ENCODE results near the gene TMCO4. TPM values are rescaled to one million over a fixed set of nuclear protein-coding genes. Genes with fewer than 3 reads are reported as not detected.

Gene TMCO4
- total and polyA plus RNA-seq, 5 donors from 2014 or later, result 10.9 to 18.7 (median 14.1) TPM

- Histone ChIP-seq H3K9me3 (ENCODE audit: control insufficient read depth in 2 of 2, low read length in 2 of 2) (peaks cover 4 to 7% of the 10 kb centered on the region in 2 experiments), H3K36me3 (ENCODE audit: control insufficient read depth, insufficient read depth, low read length) (peaks cover 3% of the 10 kb centered on the region), H3K27me3 (ENCODE audit: control insufficient read depth, insufficient read depth, low read length) (no peaks in the 10 kb centered on the region), H3K4me1 (ENCODE audit: control insufficient read depth, insufficient read depth, low read length, poor library complexity, severe bottlenecking) (peaks cover 27% of the 10 kb centered on the region), H3K27ac (ENCODE audit: insufficient read depth, low read length, poor library complexity, severe bottlenecking) (peak overlapping the region; percentile 67), H3K4me3 (ENCODE audit: low read depth, low read length) (peak overlapping the region; percentile 44)
- peak overlapping the region; percentile 4 to 74 (median 32) for H3K4me3 Mint-ChIP-seq
- no peaks in the 10 kb centered on the region for H3K27me3 Mint-ChIP-seq
- peaks cover 0 to 10% (median 0%) of the 10 kb centered on the region in 7 donors for H3K9me3 Mint-ChIP-seq
- peak overlapping the region; percentile 83 to 95 (median 93) for H3K27ac Mint-ChIP-seq
- DNase-seq (peak in 2 of 3 donors; percentile 58 to 82), ATAC-seq (ENCODE audit: low read depth in 2 of 2) (peak; percentile 72 to 73)
- H3K36me3 Mint-ChIP-seq, result peaks cover 33% of the 10 kb centered on the region
- H3K4me1 Mint-ChIP-seq, result peaks cover 0 to 28% (median 22%) of the 10 kb centered on the region in 4 donors
Measured at GRCh38 chr1:19688041-19688842, 111.5 kb downstream of the TMCO4 start.

GRCh38 chr1:19687414-19687813 is 112.3 kb downstream of the TMCO4 start:
- H3K27ac ChIP-seq (ENCODE audit: insufficient read depth, low read length, poor library complexity, severe bottlenecking), result peak overlapping the region; percentile 67

GRCh38 chr1:19685994-19686393 is 113.7 kb downstream of the TMCO4 start:
- H3K27me3 Mint-ChIP-seq, result no peaks in the 10 kb centered on the region
- H3K36me3 Mint-ChIP-seq, result peaks cover 25% of the 10 kb centered on the region
- no peak for DNase-seq
- ATAC-seq (ENCODE audit: low read depth in 2 of 2), result no peak
- H3K4me3 ChIP-seq (ENCODE audit: low read depth, low read length), result no peak overlapping the region
- no peak overlapping the region for H3K27ac ChIP-seq (ENCODE audit: insufficient read depth, low read length, poor library complexity, severe bottlenecking)
- peaks cover 0 to 28% (median 20%) of the 10 kb centered on the region in 4 donors for H3K4me1 Mint-ChIP-seq
- peaks cover 4 to 7% of the 10 kb centered on the region in 2 experiments for H3K9me3 ChIP-seq (ENCODE audit: control insufficient read depth in 2 of 2, low read length in 2 of 2)
- no peak overlapping the region for H3K27ac Mint-ChIP-seq
- peaks cover 27% of the 10 kb centered on the region for H3K4me1 ChIP-seq (ENCODE audit: control insufficient read depth, insufficient read depth, low read length, poor library complexity, severe bottlenecking)
- H3K9me3 Mint-ChIP-seq, result peaks cover 0 to 8% (median 0%) of the 10 kb centered on the region in 7 donors
- H3K4me3 Mint-ChIP-seq, result no peak overlapping the region
- peaks cover 3% of the 10 kb centered on the region for H3K36me3 ChIP-seq (ENCODE audit: control insufficient read depth, insufficient read depth, low read length)
- H3K27me3 ChIP-seq (ENCODE audit: control insufficient read depth, insufficient read depth, low read length), result no peaks in the 10 kb centered on the region

More at GRCh38 chr1:19687414-19687813, 112.3 kb downstream of the TMCO4 start:
- Mint-ChIP-seq H3K36me3 (peaks cover 33% of the 10 kb centered on the region), H3K4me3 (peak overlapping the region in 3 of 4 donors; percentile 33 to 54 (median 41)), H3K27me3 (no peaks in the 10 kb centered on the region), H3K27ac (peak overlapping the region; percentile 62 to 95 (median 92)), H3K4me1 (peaks cover 0 to 28% (median 22%) of the 10 kb centered on the region in 4 donors), H3K9me3 (peaks cover 0 to 10% (median 0%) of the 10 kb centered on the region in 7 donors)
- Histone ChIP-seq H3K27me3 (ENCODE audit: control insufficient read depth, insufficient read depth, low read length) (no peaks in the 10 kb centered on the region), H3K9me3 (ENCODE audit: control insufficient read depth in 2 of 2, low read length in 2 of 2) (peaks cover 4 to 7% of the 10 kb centered on the region in 2 experiments), H3K4me3 (ENCODE audit: low read depth, low read length) (peak overlapping the region; percentile 44), H3K36me3 (ENCODE audit: control insufficient read depth, insufficient read depth, low read length) (peaks cover 3% of the 10 kb centered on the region), H3K4me1 (ENCODE audit: control insufficient read depth, insufficient read depth, low read length, poor library complexity, severe bottlenecking) (peaks cover 27% of the 10 kb centered on the region)
- ATAC-seq (ENCODE audit: low read depth in 2 of 2) (no peak), DNase-seq (no peak)

GRCh38 chr1:19684677-19685076 is 115.0 kb downstream of the TMCO4 start:
- Mint-ChIP-seq H3K4me1 (peaks cover 0 to 25% (median 19%) of the 10 kb centered on the region in 4 donors), H3K36me3 (peaks cover 24% of the 10 kb centered on the region), H3K27me3 (no peaks in the 10 kb centered on the region), H3K9me3 (peaks cover 0 to 4% (median 0%) of the 10 kb centered on the region in 7 donors), H3K27ac (no peak overlapping the region), H3K4me3 (no peak overlapping the region)
- no peak overlapping the region for H3K4me3 ChIP-seq (ENCODE audit: low read depth, low read length)
- ATAC-seq (ENCODE audit: low read depth in 2 of 2), result no peak
- H3K27ac ChIP-seq (ENCODE audit: insufficient read depth, low read length, poor library complexity, severe bottlenecking), result no peak overlapping the region
- peaks cover 0 to 2% of the 10 kb centered on the region in 2 experiments for H3K9me3 ChIP-seq (ENCODE audit: control insufficient read depth in 2 of 2, low read length in 2 of 2)
- peaks cover 24% of the 10 kb centered on the region for H3K4me1 ChIP-seq (ENCODE audit: control insufficient read depth, insufficient read depth, low read length, poor library complexity, severe bottlenecking)
- DNase-seq, result no peak
- H3K36me3 ChIP-seq (ENCODE audit: control insufficient read depth, insufficient read depth, low read length), result peaks cover 3% of the 10 kb centered on the region
- no peaks in the 10 kb centered on the region for H3K27me3 ChIP-seq (ENCODE audit: control insufficient read depth, insufficient read depth, low read length)

- Mint-ChIP-seq H3K9me3 (peaks cover 0 to 4% (median 0%) of the 10 kb centered on the region in 7 donors), H3K4me3 (no peak overlapping the region), H3K27me3 (no peaks in the 10 kb centered on the region), H3K4me1 (peaks cover 0 to 14% (median 11%) of the 10 kb centered on the region in 4 donors), H3K36me3 (peaks cover 19% of the 10 kb centered on the region), H3K27ac (no peak overlapping the region)
- DNase-seq (no peak), ATAC-seq (ENCODE audit: low read depth in 2 of 2) (no peak)
- H3K27me3 ChIP-seq (ENCODE audit: control insufficient read depth, insufficient read depth, low read length), result no peaks in the 10 kb centered on the region
- peaks cover 11% of the 10 kb centered on the region for H3K4me1 ChIP-seq (ENCODE audit: control insufficient read depth, insufficient read depth, low read length, poor library complexity, severe bottlenecking)
- H3K27ac ChIP-seq (ENCODE audit: insufficient read depth, low read length, poor library complexity, severe bottlenecking), result no peak overlapping the region
- peaks cover 0 to 2% of the 10 kb centered on the region in 2 experiments for H3K9me3 ChIP-seq (ENCODE audit: control insufficient read depth in 2 of 2, low read length in 2 of 2)
- H3K36me3 ChIP-seq (ENCODE audit: control insufficient read depth, insufficient read depth, low read length), result peaks cover 3% of the 10 kb centered on the region
- H3K4me3 ChIP-seq (ENCODE audit: low read depth, low read length), result no peak overlapping the region
Measured at GRCh38 chr1:19683351-19683750, 116.4 kb downstream of the TMCO4 start.

- no peak for ATAC-seq (ENCODE audit: low read depth in 2 of 2)
- DNase-seq, result no peak
- peaks cover 0 to 4% (median 0%) of the 10 kb centered on the region in 7 donors for H3K9me3 Mint-ChIP-seq
- peaks cover 0 to 10% (median 6%) of the 10 kb centered on the region in 4 donors for H3K4me1 Mint-ChIP-seq
- H3K4me3 ChIP-seq (ENCODE audit: low read depth, low read length), result no peak overlapping the region
- no peaks in the 10 kb centered on the region for H3K27me3 Mint-ChIP-seq
- no peak overlapping the region for H3K27ac Mint-ChIP-seq
- peaks cover 6% of the 10 kb centered on the region for H3K4me1 ChIP-seq (ENCODE audit: control insufficient read depth, insufficient read depth, low read length, poor library complexity, severe bottlenecking)
- H3K9me3 ChIP-seq (ENCODE audit: control insufficient read depth in 2 of 2, low read length in 2 of 2), result peaks cover 0 to 2% of the 10 kb centered on the region in 2 experiments
- no peak overlapping the region for H3K27ac ChIP-seq (ENCODE audit: insufficient read depth, low read length, poor library complexity, severe bottlenecking)
- H3K36me3 ChIP-seq (ENCODE audit: control insufficient read depth, insufficient read depth, low read length), result peaks cover 3% of the 10 kb centered on the region
- H3K4me3 Mint-ChIP-seq, result no peak overlapping the region
- H3K27me3 ChIP-seq (ENCODE audit: control insufficient read depth, insufficient read depth, low read length), result no peaks in the 10 kb centered on the region
- peaks cover 15% of the 10 kb centered on the region for H3K36me3 Mint-ChIP-seq
Measured at GRCh38 chr1:19682901-19683300, 116.8 kb downstream of the TMCO4 start.

GRCh38 chr1:19682257-19682656 is 117.5 kb downstream of the TMCO4 start:
- Histone ChIP-seq H3K27me3 (ENCODE audit: control insufficient read depth, insufficient read depth, low read length) (no peaks in the 10 kb centered on the region), H3K4me3 (ENCODE audit: low read depth, low read length) (no peak overlapping the region), H3K9me3 (ENCODE audit: control insufficient read depth in 2 of 2, low read length in 2 of 2) (no peaks in the 10 kb centered on the region), H3K36me3 (ENCODE audit: control insufficient read depth, insufficient read depth, low read length) (peaks cover 3% of the 10 kb centered on the region), H3K4me1 (ENCODE audit: control insufficient read depth, insufficient read depth, low read length, poor library complexity, severe bottlenecking) (no peaks in the 10 kb centered on the region), H3K27ac (ENCODE audit: insufficient read depth, low read length, poor library complexity, severe bottlenecking) (no peak overlapping the region)
- H3K27ac Mint-ChIP-seq, result peak overlapping the region in 1 of 3 donors; percentile 38
- no peak for DNase-seq
- peaks cover 12% of the 10 kb centered on the region for H3K36me3 Mint-ChIP-seq
- no peaks in the 10 kb centered on the region for H3K27me3 Mint-ChIP-seq
- H3K9me3 Mint-ChIP-seq, result peaks cover 0 to under 1% (median 0%) of the 10 kb centered on the region in 7 donors
- no peak for ATAC-seq (ENCODE audit: low read depth in 2 of 2)
- no peak overlapping the region for H3K4me3 Mint-ChIP-seq
- peaks cover 0 to 3% (median 2%) of the 10 kb centered on the region in 4 donors for H3K4me1 Mint-ChIP-seq

Measured in CD4-positive, CD25-positive, alpha-beta regulatory T cell (primary cell).